Stimulated activated CD4-positive, alpha-beta T cell treated with anti-CD3 and anti-CD28 coated beads, Interleukin-15, amount 100 ng/mL, for 48 hours (primary cell): ENCODE results near the gene NT5C1A.

Experiments used
- DNase-seq, 2 donors: peaks; one replicate each; pipeline ENCODE4 v3.0.0-alpha.2; 2020; ENCODE audit warnings: low read depth in 2 of 2

The NT5C1A gene

DNA sequence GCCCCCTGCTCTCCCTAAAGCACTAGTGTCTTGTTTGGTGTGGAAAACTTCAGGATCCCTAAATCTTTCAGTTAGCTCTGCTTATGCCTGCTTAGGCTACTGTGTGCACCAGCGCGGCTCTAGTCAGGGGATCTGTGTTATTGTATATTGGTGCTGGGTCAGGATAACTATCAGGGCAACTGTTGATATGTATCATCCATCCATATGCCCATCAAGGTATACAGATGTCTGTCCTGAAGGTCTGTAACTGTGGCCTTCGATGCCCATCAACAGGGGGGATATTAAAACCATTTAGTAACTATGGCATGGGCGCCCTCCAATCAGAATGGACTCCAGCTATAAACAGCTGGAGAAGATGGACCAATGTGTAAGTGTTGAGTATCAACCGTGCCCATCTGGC is 12.4 kb downstream of the NT5C1A start:
- no peak for DNase-seq

DNA sequence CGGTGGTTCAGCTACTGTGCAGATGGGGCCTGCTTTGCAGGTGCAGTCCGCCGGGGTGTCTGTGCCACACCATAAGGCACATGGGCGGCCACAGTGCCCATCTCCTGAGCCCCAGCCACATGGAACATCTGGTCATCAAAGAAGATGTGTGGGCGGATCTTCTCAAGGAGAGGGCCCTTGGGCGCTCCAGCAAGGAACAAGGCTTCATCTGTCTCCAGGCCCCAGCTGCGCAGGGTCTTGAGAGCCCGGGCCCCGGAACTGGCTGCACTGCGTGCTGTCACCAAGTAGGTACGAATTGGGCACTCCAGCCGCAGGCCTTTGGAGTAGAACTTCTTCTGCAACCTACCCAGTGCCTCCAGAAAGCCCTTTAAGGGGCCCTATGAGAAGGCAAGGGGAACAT is 12.8 kb downstream of the NT5C1A start:
- DNase-seq, result no peak

DNA sequence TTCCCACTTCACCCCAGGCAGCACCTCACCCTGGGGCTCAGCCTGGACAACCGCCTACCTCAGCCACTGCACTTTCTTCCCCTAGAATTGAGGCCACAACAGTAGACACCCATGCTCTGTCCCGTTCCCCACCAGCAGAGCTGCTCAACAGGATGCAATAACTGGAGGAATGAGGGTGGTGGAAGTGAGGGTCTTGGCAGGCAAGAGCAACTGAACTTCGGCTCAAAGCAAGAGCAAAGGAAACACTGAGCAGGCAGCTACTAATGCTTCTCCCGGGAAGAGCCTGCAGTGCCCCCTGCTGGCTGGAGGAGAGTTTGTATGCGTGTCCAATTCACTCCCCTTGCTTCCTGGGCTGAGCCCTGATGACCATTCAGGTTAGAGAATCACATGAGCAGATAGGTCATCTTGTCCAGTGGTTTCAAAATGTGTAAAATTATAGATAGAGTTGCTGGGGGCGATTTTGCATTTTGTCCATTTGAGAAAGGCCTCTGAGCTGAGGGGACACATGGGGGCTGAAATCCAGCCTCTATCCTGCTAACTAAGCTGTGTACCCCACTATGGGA is 13.9 kb downstream of the NT5C1A start:
- peak; percentile 38 to 66 for DNase-seq

DNA sequence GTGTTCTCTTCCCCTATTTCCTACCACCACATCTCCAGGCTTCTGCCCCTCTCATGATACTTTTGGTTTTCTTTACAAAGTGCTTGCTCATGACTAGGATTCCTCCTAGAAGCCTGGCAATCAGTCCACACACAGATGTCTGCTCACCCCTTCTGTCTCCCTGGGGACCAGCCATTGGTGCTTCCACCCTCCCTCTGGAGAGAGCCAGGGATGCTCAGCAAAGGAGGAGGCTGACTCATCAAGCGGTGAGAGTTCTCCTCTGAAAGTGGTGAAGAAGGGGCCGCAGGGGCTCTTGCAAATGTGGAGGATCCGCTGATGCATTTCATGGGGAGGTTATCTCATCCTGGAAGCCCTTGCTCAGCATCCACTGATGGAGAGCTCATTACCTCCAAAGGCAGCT is 14.5 kb downstream of the NT5C1A start:
- DNase-seq, result no peak

DNA sequence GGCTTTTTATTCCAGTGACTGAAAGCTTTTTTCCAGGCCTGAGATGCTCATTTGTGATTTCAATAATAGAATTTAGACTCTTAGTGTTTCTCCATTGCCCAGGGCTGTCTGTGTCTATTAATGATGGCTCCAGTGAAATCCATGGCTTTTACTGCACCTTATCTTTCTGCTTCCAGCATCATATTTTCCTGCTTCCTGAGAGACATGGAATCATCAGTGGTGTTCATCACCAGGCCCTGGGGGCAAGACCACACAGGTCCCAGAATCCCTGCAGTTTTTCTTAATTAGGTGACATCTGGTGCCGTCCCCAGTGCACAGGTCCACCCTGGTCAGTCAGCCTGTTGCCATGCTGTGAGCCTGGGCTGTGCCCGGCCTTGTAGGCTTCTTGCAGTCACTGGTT is 15.5 kb downstream of the NT5C1A start:
- DNase-seq, result no peak

DNA sequence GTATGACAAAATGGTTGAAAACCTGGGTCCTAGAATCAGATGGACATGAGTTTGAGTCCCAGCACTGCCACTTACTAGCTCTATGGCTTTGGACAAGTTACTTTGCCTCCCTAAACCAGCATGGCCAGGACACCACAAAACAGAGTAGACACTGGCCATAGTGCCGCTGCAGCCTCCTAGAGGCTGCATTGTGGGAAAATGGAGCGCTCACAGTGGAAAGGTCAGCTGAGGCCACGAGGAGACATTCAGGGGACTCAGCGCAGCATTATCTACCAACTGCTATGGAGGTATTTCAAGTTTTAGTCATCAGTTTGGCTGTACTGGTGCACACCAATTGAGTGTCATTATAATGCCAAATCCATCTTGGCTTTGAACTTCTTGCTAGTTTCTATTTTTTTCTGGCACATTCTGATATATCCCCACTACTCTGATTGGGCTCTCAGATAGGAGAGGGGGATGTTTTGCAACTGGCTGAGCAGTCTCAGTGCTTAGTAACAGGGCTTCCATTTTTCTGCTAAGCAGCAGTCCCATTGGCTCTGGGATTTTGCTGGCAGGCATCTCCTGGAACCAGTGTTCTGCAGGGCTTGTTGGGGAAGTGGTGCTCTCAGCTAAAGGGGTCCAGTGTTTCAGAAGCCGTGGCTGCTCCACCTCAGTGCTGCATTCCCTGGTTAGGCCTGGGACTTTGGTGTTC is 16.2 kb downstream of the NT5C1A start:
- DNase-seq, result no peak

DNA sequence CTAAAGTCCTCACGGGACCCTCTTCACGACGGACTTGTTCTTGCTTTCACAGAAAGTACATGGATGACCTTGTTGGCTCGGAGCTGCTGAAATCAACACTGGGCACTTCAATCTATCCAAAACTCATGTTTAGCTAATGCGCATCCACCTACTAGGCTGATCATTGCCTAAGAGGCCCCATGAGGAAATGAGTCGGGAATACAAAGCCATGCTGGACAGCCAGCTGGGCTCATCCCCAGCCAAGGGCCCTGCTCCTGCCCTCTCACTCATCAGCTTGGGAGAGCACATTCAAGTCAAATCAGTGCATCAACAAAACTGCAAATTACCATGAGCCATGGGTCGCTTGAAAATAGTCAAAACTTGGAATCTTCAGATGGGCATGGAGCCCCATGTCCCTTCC is 17.6 kb downstream of the NT5C1A start:
- no peak for DNase-seq

DNA sequence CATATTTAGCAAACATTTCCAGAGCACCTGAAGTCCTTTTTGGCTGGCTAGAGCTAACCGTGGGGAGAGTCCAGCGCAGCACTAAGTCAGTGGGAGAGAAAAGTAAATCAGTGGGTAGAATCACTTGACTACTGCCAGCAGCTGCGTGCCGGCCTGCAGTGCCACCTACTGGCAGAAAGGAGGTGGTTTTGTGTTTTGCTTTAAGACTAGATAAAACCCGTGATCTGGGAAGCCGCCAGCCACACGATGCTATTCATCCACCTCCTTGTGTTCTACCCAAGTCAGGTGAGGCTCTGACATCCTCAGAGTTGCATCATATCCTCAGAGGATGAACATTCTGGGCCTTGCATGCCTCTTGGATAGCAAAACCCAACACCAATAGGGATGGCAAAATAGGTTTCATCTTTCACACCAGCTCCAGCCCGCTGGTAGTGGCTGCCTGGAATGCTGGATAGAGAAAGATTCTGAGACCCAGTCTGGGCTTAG is 18.3 kb downstream of the NT5C1A start:
- DNase-seq, result peak; percentile 64 to 68

DNA sequence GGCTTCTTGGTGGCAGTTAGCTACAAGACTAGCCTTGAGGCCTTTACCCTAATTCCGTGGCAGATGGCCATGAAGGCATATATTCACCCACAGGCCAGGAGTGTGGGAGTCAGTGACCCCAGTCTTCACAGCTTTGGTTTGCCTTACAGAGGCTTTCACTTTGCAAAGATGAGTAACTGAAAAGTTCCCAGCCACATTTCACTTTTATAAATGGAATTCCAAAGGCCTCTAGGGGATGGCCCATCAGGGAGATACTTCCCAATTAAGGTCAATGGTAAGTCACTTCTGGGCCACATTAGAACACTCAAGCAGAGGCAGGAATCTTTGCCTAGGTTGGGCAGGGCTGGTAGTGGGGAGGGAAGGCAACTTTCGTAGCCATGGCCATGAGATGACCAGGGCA is 19.4 kb downstream of the NT5C1A start:
- no peak for DNase-seq

DNA sequence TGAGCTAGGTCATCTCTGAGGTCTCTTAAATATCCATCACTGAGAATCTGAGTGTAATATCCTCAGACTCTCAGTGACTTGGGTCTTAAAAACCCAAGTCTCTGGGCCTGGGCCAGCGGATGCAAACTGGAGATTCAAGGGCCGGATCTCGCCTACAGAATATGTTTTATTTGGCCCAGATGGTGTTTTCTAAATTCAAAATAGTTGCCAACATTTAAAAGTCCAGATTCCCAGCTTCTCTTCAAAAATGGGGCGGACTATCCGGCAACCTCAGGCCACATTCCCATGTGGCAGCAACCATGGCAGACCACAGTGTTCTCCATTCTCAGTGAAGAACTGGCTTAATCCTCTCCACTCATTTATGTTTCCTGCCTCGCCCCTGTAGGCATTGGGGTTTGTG is 19.8 kb downstream of the NT5C1A start:
- DNase-seq, result no peak

DNA sequence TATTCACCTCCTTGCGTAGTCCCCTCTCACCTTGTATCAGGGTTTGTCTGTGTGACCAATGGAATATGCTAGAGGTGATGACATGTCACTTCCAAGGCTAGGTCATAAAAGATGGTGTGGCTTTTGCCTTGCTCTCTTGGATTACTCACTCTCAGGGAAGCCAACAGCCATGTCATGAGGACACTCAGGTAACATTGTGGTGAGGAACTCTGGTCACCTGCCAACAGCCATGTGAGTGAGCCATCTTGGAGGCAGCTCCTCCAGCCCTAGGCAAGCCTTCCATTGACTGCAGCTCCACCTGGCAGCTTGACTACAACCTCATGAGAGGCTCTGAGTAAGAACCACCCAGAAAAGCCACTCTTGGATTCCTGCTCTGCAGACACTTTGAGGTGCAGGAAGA is 21.5 kb downstream of the NT5C1A start:
- DNase-seq, result no peak

DNA sequence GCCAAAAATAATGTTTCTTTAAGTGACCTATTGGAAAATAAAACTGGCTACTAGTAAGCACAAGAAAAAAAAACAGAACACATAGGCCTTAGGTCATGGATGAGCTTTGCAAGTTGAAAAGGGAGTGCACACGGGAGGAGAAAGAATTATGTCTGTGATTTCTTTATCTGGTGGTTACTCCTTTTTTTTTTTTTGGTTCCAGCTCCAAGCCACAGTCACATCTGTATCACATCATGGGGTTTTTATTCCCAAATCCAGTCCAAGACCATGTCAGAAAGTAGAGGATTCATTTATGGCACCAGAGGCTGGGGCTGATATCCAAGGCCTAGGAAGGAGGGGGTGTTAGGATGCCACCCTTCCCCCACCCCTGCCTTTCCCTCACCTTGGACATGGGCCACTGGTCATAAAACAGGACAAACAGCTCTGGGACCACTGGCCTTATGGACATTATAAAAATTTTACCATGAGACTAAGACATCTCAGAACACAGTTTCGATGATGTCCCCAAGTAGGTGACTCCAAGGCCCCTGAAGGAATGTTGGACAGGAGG is 22.2 kb downstream of the NT5C1A start:
- no peak for DNase-seq

DNA sequence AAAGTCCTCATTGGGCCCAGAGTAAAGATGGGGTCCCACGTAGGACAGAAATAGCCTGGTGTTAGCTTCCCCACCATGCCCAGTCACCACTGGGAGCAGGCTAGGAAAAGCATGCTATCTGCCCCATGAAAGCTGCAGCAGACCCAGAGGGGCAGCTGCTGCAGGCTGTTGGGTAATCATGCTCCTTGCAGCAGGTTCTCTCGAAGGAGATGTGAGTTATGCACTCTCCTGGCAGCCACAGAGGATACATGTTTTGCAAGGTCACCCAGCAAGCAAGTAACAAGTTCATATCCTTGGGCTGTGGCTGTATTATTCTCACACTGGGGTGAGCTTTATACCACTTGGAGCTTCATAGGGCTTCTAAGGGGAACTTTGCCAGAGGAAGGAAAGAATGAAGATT is 23.4 kb downstream of the NT5C1A start:
- no peak for DNase-seq

DNA sequence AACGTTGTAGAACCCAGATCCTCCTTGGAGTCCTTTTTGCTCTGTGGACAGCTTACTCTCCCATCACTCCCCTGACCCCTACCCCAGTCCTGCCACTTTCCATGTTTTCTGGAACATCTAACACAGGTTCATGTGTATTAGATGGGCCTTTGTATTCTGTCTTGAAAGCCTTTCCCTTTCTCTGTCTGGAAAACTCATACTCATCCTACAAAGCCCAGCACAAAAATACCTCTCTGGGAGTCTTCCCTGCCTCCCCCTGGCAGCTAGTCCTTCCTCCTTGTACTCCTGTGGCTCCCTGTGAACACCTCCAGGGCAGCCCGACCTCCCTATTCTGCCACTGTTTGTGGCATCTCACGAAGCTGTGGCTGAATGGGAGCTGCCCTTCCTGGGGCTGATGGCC is 24.7 kb downstream of the NT5C1A start:
- DNase-seq, result no peak

DNA sequence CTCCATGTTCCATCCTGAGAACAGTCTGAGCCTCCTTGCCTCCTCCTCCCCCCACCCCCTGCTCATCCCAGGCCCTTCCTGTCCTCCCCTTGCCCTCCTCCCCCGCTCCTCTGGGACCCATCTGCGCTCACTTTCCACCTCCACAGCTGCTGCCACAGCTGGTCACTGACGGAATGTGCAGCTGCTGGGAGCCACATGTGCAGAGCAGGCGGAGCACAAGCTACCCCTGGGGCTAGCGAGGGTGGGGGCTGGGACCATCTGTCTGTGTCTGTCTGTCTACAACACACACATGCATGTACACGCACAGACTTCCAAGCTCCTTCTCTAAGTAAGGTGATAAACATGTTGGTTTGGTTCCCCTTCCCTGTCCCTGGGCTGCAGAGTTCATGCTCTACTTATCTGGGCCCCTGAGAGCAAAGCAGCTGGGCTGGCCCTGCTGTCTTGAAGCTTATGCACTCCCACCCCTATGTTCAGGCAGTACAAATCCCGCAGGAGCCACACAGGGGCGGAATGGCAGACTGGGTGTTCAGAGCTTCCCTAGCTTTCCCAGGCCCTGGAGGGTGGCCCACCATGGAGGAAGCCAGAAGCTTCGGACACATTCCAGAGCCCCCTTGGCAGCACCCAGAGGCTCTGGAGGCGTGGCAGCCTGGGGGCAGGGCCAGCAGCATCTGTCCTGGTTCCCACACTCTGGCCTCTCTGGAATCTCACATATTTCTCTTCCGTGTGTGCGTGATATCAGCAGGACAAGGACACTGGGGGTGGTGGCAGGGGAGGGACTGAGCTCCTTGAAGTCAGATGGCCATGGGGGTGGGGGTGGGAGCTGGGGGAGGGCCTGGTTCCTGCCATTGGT is 25.4 kb downstream of the NT5C1A start:
- no peak for DNase-seq

DNA sequence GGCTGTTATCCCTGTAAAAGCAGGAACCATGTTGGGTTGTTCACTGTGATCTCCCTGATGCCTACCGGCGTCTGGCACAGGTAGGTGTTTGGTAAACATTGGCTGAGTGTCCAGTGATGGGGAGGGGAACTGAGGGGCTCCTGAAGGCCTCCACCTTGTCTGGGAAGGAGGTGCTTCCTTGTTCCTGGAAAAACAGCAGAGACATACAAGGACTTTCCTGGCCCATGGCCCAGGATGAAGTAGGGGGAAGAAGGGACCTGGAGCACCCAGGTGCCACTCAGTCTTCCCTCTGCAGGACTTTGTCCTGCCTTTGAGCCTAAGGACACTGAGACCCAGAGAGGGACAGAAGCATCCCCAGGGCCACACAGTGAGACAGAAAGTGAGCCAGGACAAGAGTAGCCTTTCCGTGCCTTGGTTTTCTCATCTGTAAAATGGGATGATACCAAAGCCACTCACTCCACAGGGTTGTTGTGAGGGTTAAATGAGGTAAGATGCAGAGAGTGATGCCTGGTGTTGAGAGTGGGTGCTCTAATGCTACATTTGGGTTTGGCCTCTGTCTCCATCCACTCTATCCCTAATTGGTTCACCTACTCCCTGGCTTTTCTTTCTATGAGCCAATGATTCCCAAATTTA is 26.4 kb downstream of the NT5C1A start:
- no peak for DNase-seq

DNA sequence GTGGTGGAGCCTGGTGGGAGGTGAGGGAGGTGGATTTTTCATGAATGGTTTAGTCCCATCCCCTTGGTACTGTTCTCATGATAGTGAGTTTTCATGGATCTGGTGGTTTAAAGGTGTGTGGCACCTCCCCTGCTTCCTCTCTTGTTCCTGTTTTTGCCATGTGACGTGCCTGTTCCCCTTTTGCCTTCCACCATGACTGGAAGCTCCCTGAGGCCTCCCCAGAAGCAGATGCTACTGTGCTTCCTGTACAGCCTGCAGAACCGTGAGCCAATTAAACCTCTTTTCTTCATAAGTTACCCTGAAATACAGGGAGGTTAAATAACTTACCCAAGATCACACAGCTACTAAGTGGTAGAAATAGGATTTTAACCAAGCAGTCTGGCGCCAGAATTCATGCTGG is 28.2 kb downstream of the NT5C1A start:
- no peak for DNase-seq

DNA sequence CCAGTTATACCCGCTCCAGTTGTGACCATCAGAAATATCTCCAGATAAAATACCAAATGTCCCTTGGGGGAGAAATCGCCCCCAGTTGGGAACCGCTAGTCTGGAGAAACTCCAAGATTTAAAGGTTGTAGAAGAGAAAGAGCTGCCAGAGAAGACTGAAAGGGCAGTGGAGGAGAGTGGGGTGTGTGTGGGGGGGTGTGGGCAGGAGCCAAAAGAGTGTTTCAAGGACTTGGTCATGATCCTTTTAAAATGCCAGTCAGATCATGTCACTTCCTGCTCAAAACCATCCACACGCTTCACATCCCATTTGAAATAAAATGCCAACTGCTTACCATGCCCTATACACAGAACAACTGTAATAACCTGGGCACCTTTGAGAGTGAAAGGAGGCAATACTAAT is 29.1 kb downstream of the NT5C1A start:
- no peak for DNase-seq

DNA sequence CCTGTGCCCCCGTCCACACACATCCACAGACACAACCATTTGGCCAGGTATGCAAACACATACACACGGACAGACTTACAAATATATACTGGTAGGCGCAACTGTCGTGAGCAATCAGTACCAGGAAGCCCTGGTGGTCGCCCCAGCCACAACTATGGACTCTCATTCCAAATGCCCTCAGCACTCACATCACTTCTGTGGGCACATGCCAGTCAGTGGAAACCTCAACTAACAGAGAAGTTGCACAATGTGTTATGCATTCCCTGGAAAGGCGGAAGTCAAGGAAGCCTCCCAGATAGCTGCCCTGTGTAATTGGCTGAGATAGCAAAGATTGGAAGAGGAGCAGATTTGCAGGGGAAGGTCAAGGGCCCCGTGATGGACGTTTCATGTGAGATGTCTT is 31.0 kb downstream of the NT5C1A start:
- no peak for DNase-seq

DNA sequence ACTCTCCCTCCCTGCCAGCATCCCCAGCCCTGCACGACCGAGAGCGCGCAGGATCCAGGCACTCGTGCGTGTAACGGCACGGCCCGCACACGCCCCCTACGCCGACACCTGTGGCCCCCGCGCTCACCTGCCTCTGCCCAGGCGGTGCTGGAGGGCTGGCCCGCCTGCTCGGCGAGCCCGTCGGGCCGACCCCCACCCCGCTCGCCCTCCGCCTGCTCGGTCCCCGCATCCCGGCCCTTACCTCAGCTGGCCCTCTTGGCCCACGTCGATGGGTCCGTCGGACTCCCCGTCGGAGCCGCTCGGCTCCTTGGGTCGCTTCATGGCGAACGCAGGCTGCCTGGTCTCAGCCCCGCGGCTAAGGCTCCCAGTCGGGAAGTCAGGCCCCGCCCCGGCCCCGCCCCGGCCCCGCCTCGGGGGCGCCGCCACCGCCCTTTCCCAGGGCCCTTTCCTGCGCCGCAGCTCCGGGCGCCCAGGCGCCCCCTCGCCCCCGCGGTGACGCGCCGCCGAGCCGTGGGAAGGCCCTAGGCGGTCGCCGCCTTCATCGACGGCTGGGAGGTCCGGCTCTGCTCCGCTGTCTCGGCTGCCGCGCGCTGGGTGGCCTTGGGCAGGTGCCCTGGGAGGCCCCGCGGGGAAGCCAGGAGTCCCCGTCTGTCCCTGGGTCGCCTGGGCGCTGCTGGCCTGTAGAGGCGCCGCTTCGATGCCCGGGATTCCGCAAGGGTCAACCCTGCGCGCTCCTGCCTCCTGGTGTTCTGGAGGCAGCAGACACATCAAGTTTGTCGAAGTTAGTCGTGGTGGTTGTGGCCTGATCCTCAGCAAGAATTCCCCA is 32.4 kb downstream of the NT5C1A start, which contains the start of gene HEYL:
HEYL (minus strand) TSS at position 339 of the 826 bp plus-strand sequence; CDS start at position 321, 18 bp downstream.
- DNase-seq, result peak; percentile 33 to 67

DNA sequence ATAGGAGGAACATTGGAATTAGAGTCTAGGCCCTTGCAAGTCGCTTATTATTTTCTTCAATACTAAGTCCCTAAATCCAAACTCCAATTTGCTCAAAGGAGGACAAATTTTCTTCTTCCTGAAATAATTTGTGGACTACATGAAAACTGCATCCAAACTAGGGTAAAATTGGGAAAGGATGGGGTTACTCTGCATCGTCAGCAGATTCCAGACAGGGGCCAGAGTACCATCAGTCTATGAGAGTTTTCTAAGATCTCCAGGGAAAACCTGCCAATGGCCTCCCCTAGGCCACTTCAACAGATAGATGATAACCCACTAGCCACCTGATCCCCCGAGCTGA is 33.0 kb downstream of the NT5C1A start:
- no peak for DNase-seq
